Kidney epithelial cell (primary cell): ENCODE data around the gene PLEKHA5. TPM values are rescaled to one million over a fixed set of nuclear protein-coding genes. Genes with fewer than 3 reads are reported as not detected.
"Not testable (repeated sequence)": the region's sequence is repeated elsewhere in the genome, so short reads cannot be mapped to it uniquely, and the experiment has no call there.

Source experiments
- DNase-seq: peaks from one replicate; pipeline ENCODE4 v3.0.0-alpha.2; 2010; ENCODE audit warnings: low read depth
- H3K27me3 ChIP-seq: 2 replicates; pipeline ENCODE4 v1.6.0; 2011; ENCODE audit warnings: low read length; ENCODE audit not compliant: control insufficient read depth, insufficient read depth
- H3K36me3 ChIP-seq: 2 replicates; pipeline ENCODE4 v1.5.1; 2011; ENCODE audit warnings: low read length; ENCODE audit not compliant: control insufficient read depth, insufficient read depth
- H3K4me3 ChIP-seq: 2 replicates; pipeline ENCODE4 v1.5.1; 2011; ENCODE audit warnings: low read depth, mild to moderate bottlenecking, control low read depth, low read length
- CTCF ChIP-seq: IDR thresholded peaks from 2 replicates; pipeline ENCODE4 v1.5.1; 2011; ENCODE audit warnings: mild to moderate bottlenecking, moderate library complexity, low read length, control low read depth, inconsistent platforms; ENCODE audit not compliant: insufficient read depth, poor library complexity, severe bottlenecking
- total RNA-seq: library from RNA; depleted of rRNA; stranded (reverse); fragments of >200 nt; gene quantifications from 2 replicates; pipeline ENCODE4 v1.2.3, GENCODE V29; 2015

PLEKHA5 gene
- total RNA-seq, 1 donor from 2014 or later: 21.9 TPM

- no peak for TF ChIP-seq CTCF
- Histone ChIP-seq H3K27me3 (no peaks in the 10 kb centered on the region), H3K4me3 (no peak overlapping the region), H3K36me3 (no peaks in the 10 kb centered on the region)
- DNase-seq: no peak
Measured at GRCh38 chr12:19301688-19302087, 172.2 kb downstream of the PLEKHA5 start.

- TF ChIP-seq CTCF: no peak
- Histone ChIP-seq H3K36me3 (no peaks in the 10 kb centered on the region), H3K4me3 (no peak overlapping the region), H3K27me3 (no peaks in the 10 kb centered on the region)
- DNase-seq: no peak
Measured at GRCh38 chr12:19302100-19302640, 172.6 kb downstream of the PLEKHA5 start.

GRCh38 chr12:19303496-19303895, 174.0 kb downstream of the PLEKHA5 start:
- no peaks in the 10 kb centered on the region for H3K36me3 ChIP-seq
- TF ChIP-seq CTCF: no peak
- no peak overlapping the region for H3K4me3 ChIP-seq
- H3K27me3 ChIP-seq: no peaks in the 10 kb centered on the region
- no peak for DNase-seq

- DNase-seq: no peak
- H3K36me3 ChIP-seq: no peaks in the 10 kb centered on the region
- TF ChIP-seq CTCF: no peak
Measured at GRCh38 chr12:19304149-19304750, 174.7 kb downstream of the PLEKHA5 start.

GRCh38 chr12:19305621-19306020, 176.1 kb downstream of the PLEKHA5 start:
- not testable (repeated sequence) for H3K27me3 ChIP-seq, DNase-seq, H3K36me3 ChIP-seq, H3K4me3 ChIP-seq

More at GRCh38 chr12:19304149-19304750, 174.7 kb downstream of the PLEKHA5 start:
- H3K27me3 ChIP-seq: no peaks in the 10 kb centered on the region
- no peak overlapping the region for H3K4me3 ChIP-seq

- no peaks in the 10 kb centered on the region for H3K36me3 ChIP-seq
- H3K4me3 ChIP-seq: no peak overlapping the region
- TF ChIP-seq CTCF: no peak
- H3K27me3 ChIP-seq: no peaks in the 10 kb centered on the region
- no peak for DNase-seq
Measured at GRCh38 chr12:19306366-19306765, 176.8 kb downstream of the PLEKHA5 start.
